Esophagus squamous epithelium (tissue), 5 donors: ENCODE measurements around the gene CAPN12. TPM values are rescaled to one million over a fixed set of nuclear protein-coding genes. Genes with fewer than 3 reads are reported as not detected.
"Not testable (repeated sequence)": the region's sequence is repeated elsewhere in the genome, so short reads cannot be mapped to it uniquely, and the experiment has no call there.

Experiments
- DNase-seq: peaks from one replicate; lab custom pipeline; 2025; lab: John Stamatoyannopoulos, UW
- H3K27ac ChIP-seq, 4 donors: fragments of 200-600 bp; sonication (generic); one replicate each; pipeline ENCODE4 v1.5.1; 2016 to 2019; ENCODE audit warnings: mild to moderate bottlenecking in 1 of 4
- H3K27me3 ChIP-seq, 4 donors: fragments of 200-600 bp; sonication (generic); 1 replicate in 3 of 4; 2 replicates in 1 of 4; pipeline versions ENCODE4 v1.5.1 to v1.6.0; 2017 to 2021; ENCODE audit warnings: antibody characterized with exemption in 1 of 4
- H3K36me3 ChIP-seq, 3 donors: fragments of 200-600 bp; sonication (generic); one replicate each; pipeline ENCODE4 v1.5.1; 2016 to 2019
- H3K4me1 ChIP-seq, 3 donors: fragments of 200-600 bp; sonication (generic); one replicate each; pipeline ENCODE4 v1.5.1; 2017 to 2019
- H3K4me3 ChIP-seq, 4 donors: fragments of 200-600 bp; sonication (generic); 1 replicate in 3 of 4; 2 replicates in 1 of 4; pipeline ENCODE4 v1.5.1; 2016 to 2019; ENCODE audit warnings: mild to moderate bottlenecking in 2 of 4, moderate library complexity in 1 of 4
- H3K9me3 ChIP-seq, 3 donors: fragments of 200-600 bp; sonication (generic); one replicate each; pipeline ENCODE4 v1.5.1; 2016 to 2019
- CTCF ChIP-seq, 6 experiments: fragments of 450-650 bp in 4 of 6; fragments of 200-600 bp in 2 of 6; sonication (generic) in 2 of 6; IDR thresholded peaks; one replicate each; pipeline ENCODE4 v1.5.1; 2016 to 2019; ENCODE audit warnings: antibody characterized with exemption in 6 of 6, mild to moderate bottlenecking in 4 of 6, moderate library complexity in 4 of 6
- POLR2A ChIP-seq, 4 donors: fragments of 450-650 bp; IDR thresholded peaks; one replicate each; pipeline ENCODE4 v1.6.1; 2017; ENCODE audit warnings: antibody characterized with exemption in 4 of 4, mild to moderate bottlenecking in 4 of 4, moderate library complexity in 3 of 4
- WGBS, 2 donors: methylation state at CpG; one replicate each; pipeline ENCODE4 v1.1.5; 2018; 5-methylcytosine and 5-hydroxymethylcytosine counted together
- intact Hi-C: fragments of 100-400 bp; cut with DNase I; formaldehyde crosslinking; loops from one replicate; pipeline ENCODE4 v1.15.0; 2022
- total RNA-seq, 4 donors: library from RNA; depleted of rRNA; stranded (reverse); fragments of >200 nt; gene quantifications; one replicate each; pipeline ENCODE4 v1.1.0, GENCODE V29; 2016
- donor health status: DM: yes; HTN: yes; CAD: no.

Gene CAPN12
- total RNA-seq = 1 to 10 TPM; 1.5 to 4.2 (median 1.8) TPM

- TF ChIP-seq POLR2A (IDR thresholded peaks at IDR 0.05) (no peak), CTCF (IDR thresholded peaks at IDR 0.05) (no peak)
- intact Hi-C loops = no loop called here
- WGBS, 2 donors = 80 to 87% methylated on average over 3 to 8 of the region's 10 CpGs
- peaks cover 0 to 9% (median 4%) of the 10 kb centered on the region in 3 donors for H3K4me1 ChIP-seq
- no peaks in the 10 kb centered on the region for H3K27me3 ChIP-seq
- no peak within 1 kb of the TSS for H3K27ac ChIP-seq
- no peak for DNase-seq
- H3K36me3 ChIP-seq = no peaks in the 10 kb centered on the region
- H3K9me3 ChIP-seq = no peaks in the 10 kb centered on the region
- no peak within 1 kb of the TSS for H3K4me3 ChIP-seq
Observed at GRCh38 chr19:38744298-38744681, at the start of gene CAPN12. Gene CAPN12, minus strand, starts transcription at chr19:38744474. Its CDS starts 309 bp downstream, at chr19:38744165.

- no peaks in the 10 kb centered on the region for H3K27me3 ChIP-seq
- DNase-seq = no peak
- H3K9me3 ChIP-seq = no peaks in the 10 kb centered on the region
- WGBS, 2 donors = 64 to 75% methylated on average over 1 to 5 of the region's 5 CpGs
- peaks cover 0 to 28% (median 12%) of the 10 kb centered on the region in 3 donors for H3K4me1 ChIP-seq
- no peaks in the 10 kb centered on the region for H3K36me3 ChIP-seq
- no peak overlapping the region for H3K4me3 ChIP-seq
- intact Hi-C loops = no loop called here
- no peak for TF ChIP-seq CTCF (IDR thresholded peaks at IDR 0.05)
- TF ChIP-seq POLR2A (IDR thresholded peaks at IDR 0.05) = no peak
- peak overlapping the region in 3 of 4 donors; percentile 86 to 91 (median 87) for H3K27ac ChIP-seq
Observed at GRCh38 chr19:38793671-38794070, 49.4 kb upstream of the CAPN12 start.

GRCh38 chr19:38793177-38793576, 48.9 kb upstream of the CAPN12 start:
- Histone ChIP-seq H3K36me3 (no peaks in the 10 kb centered on the region), H3K27me3 (no peaks in the 10 kb centered on the region), H3K9me3 (no peaks in the 10 kb centered on the region), H3K4me3 (no peak overlapping the region), H3K27ac (peak overlapping the region; percentile 85 to 91 (median 86)), H3K4me1 (peaks cover 0 to 29% (median 12%) of the 10 kb centered on the region in 3 donors)
- DNase-seq = no peak
- intact Hi-C loops = no loop called here
- WGBS, 2 donors = 21 to 49% methylated on average over 8 of the region's 8 CpGs
- TF ChIP-seq POLR2A (IDR thresholded peaks at IDR 0.05) = no peak
- TF ChIP-seq CTCF (IDR thresholded peaks at IDR 0.05) = no peak

- intact Hi-C loops = no loop called here
- peak overlapping the region; percentile 13 to 60 (median 32) for H3K4me3 ChIP-seq
- 16% methylated on average over 7 of the region's 71 CpGs; no CpG with 5 or more reads in 1 of the 2 donors for WGBS, 2 donors
- no peaks in the 10 kb centered on the region for H3K9me3 ChIP-seq
- no peak for DNase-seq
- peak overlapping the region; percentile 85 to 91 (median 86) for H3K27ac ChIP-seq
- TF ChIP-seq CTCF (IDR thresholded peaks at IDR 0.05) (peak in 5 of 6 experiments; percentile 25 to 70 (median 51)), POLR2A (IDR thresholded peaks at IDR 0.05) (no peak)
- no peaks in the 10 kb centered on the region for H3K36me3 ChIP-seq
- no peaks in the 10 kb centered on the region for H3K27me3 ChIP-seq
- peaks cover 0 to 36% (median 12%) of the 10 kb centered on the region in 3 donors for H3K4me1 ChIP-seq
Observed at GRCh38 chr19:38792250-38793111, 48.2 kb upstream of the CAPN12 start.

GRCh38 chr19:38791451-38792064, 47.3 kb upstream of the CAPN12 start:
- Histone ChIP-seq H3K27ac (peak overlapping the region in 3 of 4 donors; percentile 67 to 75 (median 73)), H3K4me3 (peak overlapping the region in 2 of 4 donors; percentile 29 to 57), H3K4me1 (peaks cover 5 to 45% (median 18%) of the 10 kb centered on the region in 3 donors)
- H3K9me3 ChIP-seq, DNase-seq, intact Hi-C loops, H3K36me3 ChIP-seq, H3K27me3 ChIP-seq: not testable (repeated sequence)
- WGBS, 2 donors = no CpG with 5 or more reads among the region's 40 CpGs

- Histone ChIP-seq H3K4me3 (peak overlapping the region in 3 of 4 donors; percentile 25 to 57 (median 33)), H3K27ac (peak overlapping the region; percentile 75 to 86 (median 77)), H3K4me1 (peaks cover 5 to 52% (median 22%) of the 10 kb centered on the region in 3 donors)
- DNase-seq, intact Hi-C loops, H3K9me3 ChIP-seq, H3K27me3 ChIP-seq, H3K36me3 ChIP-seq: not testable (repeated sequence)
- 0 to 28% methylated on average over 1 to 4 of the region's 49 CpGs for WGBS, 2 donors
Observed at GRCh38 chr19:38790507-38791403, 46.5 kb upstream of the CAPN12 start.
